ENCODE measurements around the gene XRCC6. TPM values are rescaled to one million over a fixed set of nuclear protein-coding genes. Genes with fewer than 3 reads are reported as not detected.

The XRCC6 gene
- total and polyA plus RNA-seq, 2 of the 13 experiments (the other 11 are each of a cell fraction or from before 2014, with no cell fraction given), result 124 to 625 TPM

DNA sequence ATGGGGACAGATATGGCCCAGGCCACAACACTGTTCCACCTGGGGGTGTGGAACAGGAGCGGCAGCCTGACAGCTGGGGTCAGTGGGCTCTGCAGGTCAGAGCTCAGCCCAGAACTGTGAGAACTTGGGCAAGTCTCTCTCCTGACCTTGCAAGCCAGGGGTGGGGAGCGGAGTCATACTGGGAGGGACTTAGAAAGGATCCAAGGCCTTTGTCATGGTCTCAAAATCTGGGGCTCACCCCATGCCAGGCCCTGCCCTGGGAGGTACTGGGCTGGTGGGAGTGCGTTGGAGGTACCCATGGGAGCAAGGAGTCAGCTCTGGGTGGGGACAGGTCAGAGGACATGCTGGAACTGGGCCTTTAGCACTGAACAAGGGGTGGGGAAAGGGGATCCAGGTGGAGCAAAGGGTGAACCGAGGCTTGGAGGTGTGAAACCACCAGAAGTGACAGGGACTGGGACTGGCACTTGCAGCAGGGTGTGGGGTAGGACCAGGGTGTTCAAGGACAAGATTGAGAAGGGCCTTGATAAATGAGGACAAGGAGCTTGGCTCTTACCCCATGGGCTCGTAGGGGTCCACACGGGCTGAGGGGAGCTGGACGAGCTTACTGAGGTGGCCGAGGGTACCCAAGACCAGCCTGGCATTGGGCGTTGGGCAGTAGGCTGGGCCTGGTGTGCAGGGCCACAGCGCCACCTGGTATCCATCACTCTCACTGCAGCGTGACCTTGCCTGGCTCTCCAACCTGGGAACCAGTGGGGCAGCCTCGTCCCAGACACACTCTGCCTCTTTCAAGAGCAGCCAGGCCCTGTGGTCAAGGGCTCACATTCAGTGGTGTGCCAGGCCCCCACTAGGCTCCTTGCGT, 24.1 kb upstream of the XRCC6 start (continued):
- TF ChIP-seq, protein P1, sequence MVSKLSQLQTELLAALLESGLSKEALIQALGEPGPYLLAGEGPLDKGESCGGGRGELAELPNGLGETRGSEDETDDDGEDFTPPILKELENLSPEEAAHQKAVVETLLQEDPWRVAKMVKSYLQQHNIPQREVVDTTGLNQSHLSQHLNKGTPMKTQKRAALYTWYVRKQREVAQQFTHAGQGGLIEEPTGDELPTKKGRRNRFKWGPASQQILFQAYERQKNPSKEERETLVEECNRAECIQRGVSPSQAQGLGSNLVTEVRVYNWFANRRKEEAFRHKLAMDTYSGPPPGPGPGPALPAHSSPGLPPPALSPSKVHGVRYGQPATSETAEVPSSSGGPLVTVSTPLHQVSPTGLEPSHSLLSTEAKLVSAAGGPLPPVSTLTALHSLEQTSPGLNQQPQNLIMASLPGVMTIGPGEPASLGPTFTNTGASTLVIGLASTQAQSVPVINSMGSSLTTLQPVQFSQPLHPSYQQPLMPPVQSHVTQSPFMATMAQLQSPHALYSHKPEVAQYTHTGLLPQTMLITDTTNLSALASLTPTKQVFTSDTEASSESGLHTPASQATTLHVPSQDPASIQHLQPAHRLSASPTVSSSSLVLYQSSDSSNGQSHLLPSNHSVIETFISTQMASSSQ (IDR thresholded peaks at IDR 0.05; ENCODE audit: low read depth), result no peak
- TF ChIP-seq, protein P1 (CRISPR knock-in tag; IDR thresholded peaks at IDR 0.05; ENCODE audit: borderline replicate concordance), result no peak
- no peak for TF ChIP-seq U2AF1 (optimal IDR thresholded peaks at IDR 0.05; ENCODE audit: low read depth, low read length)
- TF ChIP-seq ZNF766 (CRISPR knock-in tag; IDR thresholded peaks at IDR 0.05; ENCODE audit: borderline replicate concordance), result no peak
- TF ChIP-seq, protein P2, sequence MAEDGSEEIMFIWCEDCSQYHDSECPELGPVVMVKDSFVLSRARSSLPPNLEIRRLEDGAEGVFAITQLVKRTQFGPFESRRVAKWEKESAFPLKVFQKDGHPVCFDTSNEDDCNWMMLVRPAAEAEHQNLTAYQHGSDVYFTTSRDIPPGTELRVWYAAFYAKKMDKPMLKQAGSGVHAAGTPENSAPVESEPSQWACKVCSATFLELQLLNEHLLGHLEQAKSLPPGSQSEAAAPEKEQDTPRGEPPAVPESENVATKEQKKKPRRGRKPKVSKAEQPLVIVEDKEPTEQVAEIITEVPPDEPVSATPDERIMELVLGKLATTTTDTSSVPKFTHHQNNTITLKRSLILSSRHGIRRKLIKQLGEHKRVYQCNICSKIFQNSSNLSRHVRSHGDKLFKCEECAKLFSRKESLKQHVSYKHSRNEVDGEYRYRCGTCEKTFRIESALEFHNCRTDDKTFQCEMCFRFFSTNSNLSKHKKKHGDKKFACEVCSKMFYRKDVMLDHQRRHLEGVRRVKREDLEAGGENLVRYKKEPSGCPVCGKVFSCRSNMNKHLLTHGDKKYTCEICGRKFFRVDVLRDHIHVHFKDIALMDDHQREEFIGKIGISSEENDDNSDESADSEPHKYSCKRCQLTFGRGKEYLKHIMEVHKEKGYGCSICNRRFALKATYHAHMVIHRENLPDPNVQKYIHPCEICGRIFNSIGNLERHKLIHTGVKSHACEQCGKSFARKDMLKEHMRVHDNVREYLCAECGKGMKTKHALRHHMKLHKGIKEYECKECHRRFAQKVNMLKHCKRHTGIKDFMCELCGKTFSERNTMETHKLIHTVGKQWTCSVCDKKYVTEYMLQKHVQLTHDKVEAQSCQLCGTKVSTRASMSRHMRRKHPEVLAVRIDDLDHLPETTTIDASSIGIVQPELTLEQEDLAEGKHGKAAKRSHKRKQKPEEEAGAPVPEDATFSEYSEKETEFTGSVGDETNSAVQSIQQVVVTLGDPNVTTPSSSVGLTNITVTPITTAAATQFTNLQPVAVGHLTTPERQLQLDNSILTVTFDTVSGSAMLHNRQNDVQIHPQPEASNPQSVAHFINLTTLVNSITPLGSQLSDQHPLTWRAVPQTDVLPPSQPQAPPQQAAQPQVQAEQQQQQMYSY (CRISPR knock-in tag; IDR thresholded peaks at IDR 0.05), result no peak
- no peak for TF ChIP-seq HMGA1 (CRISPR knock-in tag; conservative IDR thresholded peaks at IDR 0.05)
- peak; percentile 38; the same call in 1 of the 2 replicates for TF ChIP-seq ZFY (CRISPR knock-in tag; IDR thresholded peaks at IDR 0.05)
- 0 out of 2 replicates have a peak, but pooled peaks have one; percentile 25 for TF ChIP-seq ZNF614 (CRISPR knock-in tag; IDR thresholded peaks at IDR 0.05; ENCODE audit: borderline replicate concordance)
- TF ChIP-seq ZBTB42 (CRISPR knock-in tag; IDR thresholded peaks at IDR 0.05), result no peak
- TF ChIP-seq ZNF510 (CRISPR knock-in tag; IDR thresholded peaks at IDR 0.05; ENCODE audit: low read depth), result no peak
- peak; percentile 19; the same call in 1 of the 2 replicates for TF ChIP-seq SAP130 (CRISPR knock-in tag; IDR thresholded peaks at IDR 0.05; ENCODE audit: low read depth)
- TF ChIP-seq ZNF629 (CRISPR knock-in tag; conservative IDR thresholded peaks at IDR 0.05), result no peak
- no peak for TF ChIP-seq ZFP41 (CRISPR knock-in tag; IDR thresholded peaks at IDR 0.05; ENCODE audit: borderline replicate concordance)
- TF ChIP-seq MTA3 (CRISPR knock-in tag; IDR thresholded peaks at IDR 0.05), result no peak
- no peak for TF ChIP-seq PPARG (CRISPR knock-in tag; conservative IDR thresholded peaks at IDR 0.05)
- no peak for TF ChIP-seq ATF7-NPFF (CRISPR knock-in tag; IDR thresholded peaks at IDR 0.05; ENCODE audit: low read depth)
- no peak for TF ChIP-seq THYN1 (CRISPR knock-in tag; IDR thresholded peaks at IDR 0.05; ENCODE audit: borderline replicate concordance, low read depth)
- TF ChIP-seq IKZF1 (IDR thresholded peaks at IDR 0.05), result no peak
- TF ChIP-seq EP300 (IDR thresholded peaks at IDR 0.05; ENCODE audit: low read depth in 2 of 2, low read length in 2 of 2), result no peak
- no peak for TF ChIP-seq EP300 (CRISPR knock-in tag; IDR thresholded peaks at IDR 0.05; ENCODE audit: borderline replicate concordance)
- no peak for TF ChIP-seq NBN (conservative IDR thresholded peaks at IDR 0.05)
- no peak for TF ChIP-seq SATB2 (CRISPR knock-in tag; IDR thresholded peaks at IDR 0.05)
